HUES6 (cell line): ENCODE results near the gene POLR3G.
A peak's percentile ranks its signal among the peaks of the same experiment; 100 is the strongest.

ENCODE experiments used
- H3K27ac ChIP-seq: 2 replicates; pipeline ENCODE4 v1.7.0; 2013; ENCODE audit warnings: low read depth, mild to moderate bottlenecking, low read length, inconsistent platforms
- H3K27me3 ChIP-seq: 2 replicates; pipeline ENCODE4 v1.6.1; 2013; ENCODE audit warnings: low read length; ENCODE audit not compliant: control insufficient read depth, insufficient read depth
- H3K36me3 ChIP-seq: 2 replicates; pipeline ENCODE4 v1.6.1; 2013; ENCODE audit warnings: low read length; ENCODE audit not compliant: control insufficient read depth, insufficient read depth
- H3K4me1 ChIP-seq: 2 replicates; pipeline ENCODE4 v1.6.1; 2013; ENCODE audit warnings: low read length; ENCODE audit not compliant: control insufficient read depth, insufficient read depth
- H3K4me3 ChIP-seq: 2 replicates; pipeline ENCODE4 v1.5.1; 2013; ENCODE audit warnings: low read depth, low read length
- H3K9ac ChIP-seq: one replicate; pipeline ENCODE4 v1.6.1; 2013; ENCODE audit warnings: mild to moderate bottlenecking, low read length
- H3K9me3 ChIP-seq: 2 replicates; pipeline ENCODE4 v1.6.1; 2013; ENCODE audit warnings: low read depth, low read length; ENCODE audit not compliant: control insufficient read depth, insufficient read depth

The POLR3G gene

GRCh38 chr5:90476391-90476790, 1.7 kb downstream of the POLR3G start:
- H3K4me3 ChIP-seq, result peak overlapping the region; percentile 96
- H3K9ac ChIP-seq, result no peak overlapping the region
- no peak overlapping the region for H3K27ac ChIP-seq
- no peaks in the 10 kb centered on the region for H3K9me3 ChIP-seq
- no peaks in the 10 kb centered on the region for H3K27me3 ChIP-seq
- H3K4me1 ChIP-seq, result peaks cover 23% of the 10 kb centered on the region
- peaks cover 2% of the 10 kb centered on the region; the same call in 1 of the 2 replicates for H3K36me3 ChIP-seq

- Histone ChIP-seq H3K9me3 (no peaks in the 10 kb centered on the region), H3K36me3 (peaks cover 2% of the 10 kb centered on the region; the same call in 1 of the 2 replicates), H3K4me1 (peaks cover 23% of the 10 kb centered on the region), H3K27me3 (no peaks in the 10 kb centered on the region), H3K4me3 (peak overlapping the region; percentile 96), H3K9ac (no peak overlapping the region), H3K27ac (no peak overlapping the region)
Observed at GRCh38 chr5:90477073-90477472, 2.4 kb downstream of the POLR3G start.

- Histone ChIP-seq H3K9ac (no peak overlapping the region), H3K27ac (no peak overlapping the region), H3K36me3 (peaks cover 2% of the 10 kb centered on the region; the same call in 1 of the 2 replicates), H3K4me3 (peak overlapping the region; percentile 96), H3K27me3 (no peaks in the 10 kb centered on the region), H3K9me3 (no peaks in the 10 kb centered on the region), H3K4me1 (peaks cover 23% of the 10 kb centered on the region)
Observed at GRCh38 chr5:90477621-90478215, 3.1 kb downstream of the POLR3G start.

- no peaks in the 10 kb centered on the region for H3K27me3 ChIP-seq
- peaks cover 13% of the 10 kb centered on the region; the same call in 1 of the 2 replicates for H3K36me3 ChIP-seq
- peaks cover 30% of the 10 kb centered on the region for H3K4me1 ChIP-seq
- H3K27ac ChIP-seq, result 0 out of 2 replicates have a peak overlapping the region, but pooled peaks have one; percentile 24
- H3K9me3 ChIP-seq, result no peaks in the 10 kb centered on the region
- H3K4me3 ChIP-seq, result no peak overlapping the region
- no peak overlapping the region for H3K9ac ChIP-seq
Observed at GRCh38 chr5:90479611-90480385, 5.1 kb downstream of the POLR3G start.

GRCh38 chr5:90480699-90481098, 6.0 kb downstream of the POLR3G start:
- H3K27ac ChIP-seq, result 0 out of 2 replicates have a peak overlapping the region, but pooled peaks have one; percentile 24
- no peaks in the 10 kb centered on the region for H3K27me3 ChIP-seq
- no peak overlapping the region for H3K9ac ChIP-seq
- peaks cover 31% of the 10 kb centered on the region for H3K4me1 ChIP-seq
- H3K36me3 ChIP-seq, result peaks cover 22% of the 10 kb centered on the region
- no peaks in the 10 kb centered on the region for H3K9me3 ChIP-seq
- no peak overlapping the region for H3K4me3 ChIP-seq

GRCh38 chr5:90483206-90483605, 8.5 kb downstream of the POLR3G start:
- H3K36me3 ChIP-seq, result peaks cover 38% of the 10 kb centered on the region
- no peak overlapping the region for H3K9ac ChIP-seq
- H3K27me3 ChIP-seq, result no peaks in the 10 kb centered on the region
- no peaks in the 10 kb centered on the region for H3K9me3 ChIP-seq
- H3K4me3 ChIP-seq, result no peak overlapping the region
- peaks cover 8% of the 10 kb centered on the region; the same call in 1 of the 2 replicates for H3K4me1 ChIP-seq
- H3K27ac ChIP-seq, result no peak overlapping the region

GRCh38 chr5:90484540-90484939, 9.9 kb downstream of the POLR3G start:
- no peaks in the 10 kb centered on the region for H3K27me3 ChIP-seq
- H3K4me1 ChIP-seq, result peaks cover 8% of the 10 kb centered on the region; the same call in 1 of the 2 replicates
- H3K4me3 ChIP-seq, result no peak overlapping the region
- no peak overlapping the region for H3K9ac ChIP-seq
- peaks cover 42% of the 10 kb centered on the region for H3K36me3 ChIP-seq
- H3K9me3 ChIP-seq, result no peaks in the 10 kb centered on the region
- H3K27ac ChIP-seq, result no peak overlapping the region

GRCh38 chr5:90488791-90489190, 14.1 kb downstream of the POLR3G start:
- H3K27ac ChIP-seq, result no peak overlapping the region
- H3K9ac ChIP-seq, result no peak overlapping the region
- peaks cover 59% of the 10 kb centered on the region for H3K36me3 ChIP-seq
- H3K27me3 ChIP-seq, result no peaks in the 10 kb centered on the region
- no peaks in the 10 kb centered on the region for H3K9me3 ChIP-seq
- no peak overlapping the region for H3K4me3 ChIP-seq
- peaks cover 8% of the 10 kb centered on the region; the same call in 1 of the 2 replicates for H3K4me1 ChIP-seq

GRCh38 chr5:90494043-90494442, 19.4 kb downstream of the POLR3G start:
- Histone ChIP-seq H3K9ac (no peak overlapping the region), H3K36me3 (peaks cover 64% of the 10 kb centered on the region), H3K4me1 (no peaks in the 10 kb centered on the region), H3K9me3 (no peaks in the 10 kb centered on the region), H3K4me3 (no peak overlapping the region), H3K27me3 (no peaks in the 10 kb centered on the region), H3K27ac (no peak overlapping the region)

- H3K27me3 ChIP-seq, result no peaks in the 10 kb centered on the region
- peaks cover 69% of the 10 kb centered on the region for H3K36me3 ChIP-seq
- no peak overlapping the region for H3K4me3 ChIP-seq
- H3K4me1 ChIP-seq, result no peaks in the 10 kb centered on the region
- no peak overlapping the region for H3K9ac ChIP-seq
- no peaks in the 10 kb centered on the region for H3K9me3 ChIP-seq
- no peak overlapping the region for H3K27ac ChIP-seq
Observed at GRCh38 chr5:90495146-90495545, 20.5 kb downstream of the POLR3G start.

GRCh38 chr5:90503596-90503995, 28.9 kb downstream of the POLR3G start:
- no peak overlapping the region for H3K4me3 ChIP-seq
- H3K27me3 ChIP-seq, result no peaks in the 10 kb centered on the region
- peaks cover 55% of the 10 kb centered on the region for H3K36me3 ChIP-seq
- no peaks in the 10 kb centered on the region for H3K4me1 ChIP-seq
- no peaks in the 10 kb centered on the region for H3K9me3 ChIP-seq
- no peak overlapping the region for H3K27ac ChIP-seq
- no peak overlapping the region for H3K9ac ChIP-seq
